Measurements from ENCODE around the gene SPEM3.
"Not testable (repeated sequence)": the region's sequence is repeated elsewhere in the genome, so short reads cannot be mapped to it uniquely, and the experiment has no call there.

The SPEM3 gene

DNA sequence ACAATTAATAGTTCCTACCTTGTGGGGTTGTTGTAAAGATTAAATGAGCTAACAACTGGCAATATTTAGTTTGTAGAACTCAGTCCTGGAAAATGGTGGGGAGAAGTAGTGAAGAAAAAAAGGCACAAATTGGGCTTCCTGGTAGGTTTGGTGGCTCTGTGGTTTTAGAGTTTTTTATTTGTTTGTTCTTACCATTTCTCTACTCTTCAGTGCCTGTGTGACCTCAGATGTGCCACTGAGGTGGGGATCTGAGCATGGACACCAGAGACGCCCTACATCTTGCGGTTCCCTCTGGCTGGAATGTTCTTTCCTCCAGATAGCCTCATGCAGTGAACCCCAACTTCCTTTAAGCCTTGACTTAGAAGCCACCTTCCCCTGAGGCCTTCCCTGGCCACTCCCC lies 43.1 kb downstream of the SPEM3 start:
- no peak for ATAC-seq
- DNase-seq: no peak

DNA sequence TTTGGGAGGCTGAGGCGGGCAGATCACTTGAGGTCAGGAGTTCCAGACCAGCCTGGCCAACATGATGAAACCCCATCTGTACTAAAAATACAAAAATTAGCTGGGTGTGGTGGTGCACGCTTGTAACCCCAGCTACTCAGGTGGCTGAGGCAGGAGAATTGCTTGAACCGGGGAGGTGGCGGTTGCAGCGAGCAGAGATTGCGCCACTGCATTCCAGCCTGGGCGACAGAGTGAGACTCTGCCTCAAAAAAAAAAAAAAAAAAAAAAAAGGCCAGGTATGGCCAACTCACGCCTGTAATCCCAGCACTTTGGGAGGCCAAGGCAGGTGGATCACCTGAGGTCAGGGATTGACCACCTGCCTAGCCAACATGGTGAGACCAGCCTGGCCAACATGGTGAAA lies 46.1 kb downstream of the SPEM3 start:
- not testable (repeated sequence) for ATAC-seq, DNase-seq

DNA sequence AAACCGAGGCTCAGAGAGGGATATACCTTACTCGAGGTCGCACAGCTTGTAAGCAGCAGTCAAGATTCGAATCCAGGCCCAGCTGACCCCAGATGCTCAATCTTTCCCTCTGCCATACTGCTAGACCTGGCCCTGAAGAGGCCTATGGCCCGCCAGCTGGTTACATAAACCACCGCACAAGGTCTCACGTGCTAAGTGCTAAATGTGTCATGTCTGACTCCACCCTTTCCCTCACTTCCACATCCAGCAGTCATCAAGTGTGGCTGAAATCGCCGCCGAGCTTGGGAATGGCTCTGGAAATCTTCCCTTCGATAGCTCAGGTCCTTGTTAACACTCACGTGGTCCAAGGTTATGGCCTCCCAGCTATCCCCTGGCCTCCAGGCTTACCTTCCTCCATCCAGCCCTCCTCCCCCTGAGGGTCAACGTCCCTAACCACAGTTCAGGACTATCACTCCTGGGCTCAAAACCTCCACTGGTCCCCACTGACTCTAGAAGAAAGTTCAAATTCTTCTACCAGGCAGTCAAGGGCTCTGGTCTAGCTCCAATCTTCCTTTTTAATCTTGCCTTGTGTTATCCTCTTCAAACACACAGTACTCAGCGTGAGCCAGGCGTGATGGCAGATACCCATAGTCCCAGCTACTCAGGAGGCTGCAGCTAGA lies 47.2 kb downstream of the SPEM3 start:
- ATAC-seq: no peak
- DNase-seq: no peak

DNA sequence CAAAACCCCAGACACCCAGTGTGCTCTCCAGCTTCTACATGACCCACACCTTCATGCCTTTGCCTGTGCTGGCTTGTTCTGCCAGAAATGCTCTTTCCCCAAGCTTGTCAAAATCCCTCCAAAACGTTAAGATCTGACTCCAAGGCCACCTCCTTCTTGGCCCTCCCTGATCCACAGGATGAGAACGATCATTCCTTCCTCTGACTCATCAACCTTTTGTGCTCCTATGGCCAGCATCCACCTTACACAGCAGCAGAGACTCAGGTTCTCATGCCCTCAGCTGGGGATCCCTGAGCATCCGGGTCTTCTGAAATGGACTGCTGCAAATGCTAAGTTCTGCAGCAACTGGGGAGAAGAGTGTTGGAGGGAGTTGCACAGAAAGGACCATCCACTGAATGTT lies 47.8 kb downstream of the SPEM3 start:
- ATAC-seq (no peak), DNase-seq (no peak)

DNA sequence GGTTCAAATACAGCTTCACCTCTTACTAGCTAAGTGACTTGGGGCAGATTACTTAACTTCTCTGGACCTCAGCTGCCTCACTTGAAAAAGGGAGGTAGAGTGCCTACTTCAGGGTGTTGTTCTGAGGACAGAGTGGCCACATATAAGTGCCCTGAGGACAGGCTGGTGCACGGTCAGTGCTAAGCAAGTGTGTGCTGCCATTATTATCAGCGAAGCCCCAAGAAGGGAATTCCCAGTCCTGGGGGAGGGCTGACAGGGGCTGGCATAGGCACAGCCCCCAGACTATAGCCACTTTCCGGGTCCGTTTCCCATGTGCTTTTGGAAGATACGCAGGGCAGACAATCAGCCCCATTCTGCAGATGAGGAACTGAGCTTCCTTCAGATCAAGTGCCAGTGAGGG lies 48.3 kb downstream of the SPEM3 start:
- no peak for DNase-seq
- no peak for ATAC-seq

DNA sequence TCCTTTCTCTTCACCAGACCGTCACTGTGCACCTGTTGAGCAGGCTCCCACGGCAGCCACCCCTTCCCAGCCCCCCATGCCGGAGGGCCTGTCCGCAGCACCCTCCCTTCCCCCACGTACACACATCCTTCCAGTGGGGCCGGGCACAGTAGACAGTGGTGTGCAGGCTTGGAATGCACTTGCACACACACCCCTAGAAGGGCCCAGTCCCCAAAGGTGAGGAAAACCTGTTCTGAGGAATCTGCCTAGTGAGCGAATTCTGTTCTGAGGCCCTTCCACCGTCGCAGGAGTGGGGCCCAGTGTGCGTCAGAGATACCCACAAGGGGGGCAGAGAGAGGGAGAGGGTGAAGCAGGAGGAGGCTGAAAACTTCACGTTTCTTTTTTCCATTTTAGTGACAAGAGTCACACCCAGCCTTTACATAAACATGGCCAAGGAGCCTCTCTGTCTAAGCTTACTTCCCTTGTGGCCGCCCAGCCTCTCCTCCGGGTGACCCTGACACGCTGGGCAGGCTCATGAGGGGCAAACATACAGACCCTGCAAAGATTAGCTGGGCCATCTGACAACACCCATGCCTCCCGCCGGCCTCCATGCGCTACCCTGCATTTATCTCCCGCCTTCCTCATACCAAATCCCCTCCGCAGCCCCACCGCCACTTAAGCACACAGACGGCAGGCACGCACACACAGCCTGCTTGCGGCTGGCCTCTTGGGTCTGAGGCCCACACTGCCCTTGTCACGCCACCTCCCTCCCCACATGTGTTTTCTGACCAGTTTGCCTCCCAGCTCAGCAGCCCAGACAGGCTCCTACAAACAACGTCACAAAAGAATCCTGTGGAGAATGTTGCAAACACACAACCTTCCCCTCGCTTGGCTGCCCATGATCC lies 49.0 kb downstream of the SPEM3 start:
- DNase-seq: peak; percentile 62
- ATAC-seq: peak; percentile 38

DNA sequence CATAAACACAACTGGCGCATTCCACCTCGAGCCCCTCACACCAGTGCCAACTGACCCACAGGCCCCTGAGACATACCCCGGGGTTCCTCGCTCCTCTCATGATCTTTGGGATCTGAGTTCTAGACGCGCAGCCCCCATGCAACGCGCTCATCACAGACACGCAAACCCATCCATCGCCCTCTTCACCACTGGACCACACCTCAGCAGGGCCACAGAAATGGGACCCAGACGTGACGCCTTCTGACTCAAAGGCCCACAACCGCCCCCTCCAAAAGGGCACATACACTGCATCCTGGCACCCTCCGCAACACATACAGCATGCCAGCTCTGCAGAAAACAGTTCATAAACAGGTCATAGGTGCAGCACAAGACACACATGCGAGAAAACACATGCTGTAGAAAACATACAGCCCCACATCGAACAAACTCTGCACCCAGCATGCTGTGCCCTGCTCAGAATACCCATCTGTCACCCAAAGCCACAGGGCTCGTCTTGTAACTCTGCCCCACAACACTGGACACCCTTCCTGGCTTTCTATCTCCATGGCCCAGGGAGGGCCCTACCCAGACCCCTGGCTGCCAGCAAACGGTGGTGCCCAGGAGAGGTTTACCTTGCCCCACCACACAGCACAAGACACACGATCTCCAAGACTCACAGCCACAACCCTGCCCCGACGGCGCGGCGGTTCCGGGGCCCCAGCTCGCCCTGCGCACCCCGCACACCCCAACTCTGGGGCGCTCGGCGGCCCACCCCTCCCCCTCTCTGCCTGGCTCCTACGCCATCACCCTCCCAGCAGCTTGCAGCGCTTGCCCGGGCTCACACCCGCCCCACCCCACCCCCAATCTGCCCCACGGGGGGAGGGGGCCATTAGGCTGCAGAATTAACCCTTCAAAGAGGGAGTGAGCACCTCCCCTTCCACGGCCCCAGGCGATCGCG lies 49.9 kb downstream of the SPEM3 start:
- peak; percentile 70 for DNase-seq
- peak; percentile 36 for ATAC-seq

DNA sequence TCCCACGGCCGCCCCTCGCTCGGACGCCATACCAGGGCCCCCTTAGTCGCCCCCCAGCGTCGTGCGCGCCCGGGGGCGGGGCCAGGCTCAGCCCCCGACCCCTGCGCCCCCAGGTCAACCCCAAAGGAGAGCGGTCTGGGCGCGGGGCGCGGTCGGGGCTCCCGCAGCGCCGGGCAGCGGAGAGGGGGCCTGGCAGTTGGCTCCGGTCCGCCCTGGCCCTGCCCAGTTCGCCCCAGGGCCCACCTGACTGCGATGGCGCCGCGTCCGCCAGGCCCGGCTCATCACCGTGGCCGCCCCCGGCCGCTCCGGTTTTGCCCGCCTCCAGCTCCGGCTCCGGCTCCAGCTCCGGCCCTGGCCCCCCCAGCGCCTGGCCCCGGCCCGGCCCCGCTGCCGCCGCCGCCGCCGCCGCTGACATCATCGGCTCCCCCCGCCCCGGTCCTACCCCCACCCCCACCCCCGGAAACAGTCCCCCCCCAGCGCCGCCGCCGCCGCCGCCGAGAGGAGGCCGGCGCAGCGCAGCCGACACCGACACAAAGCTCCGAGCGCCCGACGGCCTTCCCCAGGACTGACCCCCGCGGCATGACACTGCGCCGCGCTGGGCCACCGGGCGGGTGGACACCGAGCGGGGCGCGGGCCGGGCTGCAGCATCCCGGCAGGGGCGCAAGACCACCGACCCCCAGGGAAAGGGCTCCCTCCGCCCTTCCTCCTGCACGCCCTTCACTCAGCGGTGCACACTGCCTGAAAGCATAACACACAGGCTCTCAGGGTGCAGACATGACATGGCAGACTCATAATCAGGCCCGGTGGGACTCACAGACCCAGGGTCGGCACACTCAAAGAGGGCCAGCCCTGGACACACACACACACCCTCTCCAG lies 50.8 kb downstream of the SPEM3 start, which contains the start of gene ZBTB4:
TSS of gene ZBTB4 (minus strand) at position 419 of the 876 bp plus-strand sequence. CDS start 12,830 bp downstream, outside the sequence.
- peak; percentile 72 for DNase-seq

DNA sequence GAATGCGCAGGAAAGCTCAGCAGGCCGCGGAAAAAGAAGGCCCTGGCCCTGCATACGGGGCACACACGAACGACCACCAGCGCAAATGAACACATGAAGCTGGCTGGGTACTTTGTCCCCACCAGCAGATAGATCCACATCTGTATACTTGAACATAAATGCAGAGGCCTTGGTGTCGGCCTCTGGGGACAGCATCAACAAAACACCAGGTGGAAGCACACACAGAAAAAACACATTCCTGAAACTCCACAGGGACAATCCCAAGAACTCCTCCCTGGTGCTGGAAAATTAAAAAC lies 51.4 kb downstream of the SPEM3 start:
- ATAC-seq (no peak), DNase-seq (no peak)

More for the DNA sequence above, 50.8 kb downstream of the SPEM3 start, which contains the start of gene ZBTB4:
- no peak for ATAC-seq

DNA sequence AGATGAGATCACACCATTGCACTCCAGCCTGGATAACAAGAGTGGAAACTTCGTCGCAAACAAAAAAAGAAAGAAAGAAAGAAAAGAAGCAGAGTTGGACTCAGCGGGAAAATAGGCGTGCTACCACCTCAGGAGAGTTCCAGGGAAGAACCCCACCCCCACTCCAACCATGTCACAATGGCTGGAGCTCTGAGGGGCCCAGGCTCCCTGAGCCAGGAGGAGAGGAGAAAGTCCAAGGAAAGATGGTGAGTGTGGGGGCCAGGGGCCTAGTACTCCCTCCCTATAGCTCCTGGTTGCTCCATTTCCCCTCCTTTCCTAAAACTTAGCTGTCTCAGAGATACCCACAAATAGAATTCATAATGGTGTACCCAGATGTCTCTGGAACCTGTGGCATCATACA lies 52.6 kb downstream of the SPEM3 start, which contains the start of gene SLC35G6:
TSS of gene SLC35G6 (plus strand) at position 172 of the 400 bp plus-strand sequence. CDS start at position 243, 71 bp downstream.
- ATAC-seq, DNase-seq: not testable (repeated sequence)

DNA sequence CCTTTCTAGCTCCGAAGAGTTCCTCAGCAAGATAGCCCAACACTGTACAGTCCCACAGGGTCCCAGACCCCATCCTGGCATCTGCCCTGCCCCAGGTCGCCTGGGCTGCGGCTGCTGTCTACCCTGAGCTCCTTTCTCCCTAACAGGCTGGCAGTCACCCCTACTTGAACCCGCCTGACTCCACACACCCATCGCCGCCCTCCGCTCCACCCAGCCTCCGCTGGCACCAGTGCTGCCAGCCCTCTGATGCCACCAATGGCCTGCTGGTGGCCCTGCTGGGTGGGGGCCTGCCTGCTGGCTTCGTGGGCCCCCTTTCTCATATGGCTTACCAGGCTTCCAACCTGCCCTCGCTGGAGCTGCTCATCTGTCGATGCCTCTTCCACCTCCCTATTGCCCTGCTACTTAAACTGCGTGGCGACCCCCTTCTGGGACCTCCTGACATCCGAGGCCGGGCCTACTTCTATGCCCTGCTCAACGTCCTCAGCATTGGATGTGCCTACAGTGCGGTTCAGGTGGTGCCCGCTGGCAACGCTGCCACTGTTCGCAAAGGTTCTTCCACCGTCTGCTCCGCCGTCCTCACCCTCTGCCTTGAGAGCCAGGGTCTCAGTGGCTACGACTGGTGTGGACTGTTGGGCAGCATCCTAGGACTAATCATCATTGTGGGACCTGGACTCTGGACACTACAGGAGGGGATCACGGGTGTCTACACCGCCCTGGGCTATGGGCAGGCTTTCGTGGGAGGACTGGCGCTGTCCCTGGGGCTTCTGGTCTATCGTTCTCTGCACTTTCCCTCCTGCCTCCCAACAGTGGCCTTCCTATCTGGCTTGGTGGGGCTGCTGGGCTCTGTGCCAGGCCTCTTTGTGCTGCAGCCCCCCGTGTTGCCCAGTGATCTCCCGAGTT lies 53.4 kb downstream of the SPEM3 start:
- ATAC-seq, DNase-seq: not testable (repeated sequence)

Measured in stimulated activated naive CD8-positive, alpha-beta T cell treated with anti-CD3 and anti-CD28 coated beads, Interleukin-15, Interleukin-2, amounts not matched to agents 100 U/mL and 50 U/mL, for 24 hours (primary cell).